ENCODE measurements around the gene ADGRA1. TPM values are rescaled to one million over a fixed set of nuclear protein-coding genes. Genes with fewer than 3 reads are reported as not detected.
"Not testable (repeated sequence)": the region's sequence is repeated elsewhere in the genome, so short reads cannot be mapped to it uniquely, and the experiment has no call there.

ADGRA1 gene
- total RNA-seq, 1 donor from 2014 or later: not detected

GRCh38 chr10:133150656-133151055 lies 62.9 kb downstream of the ADGRA1 start:
- ATAC-seq: no peak

GRCh38 chr10:133151071-133151470 lies 63.3 kb downstream of the ADGRA1 start:
- ATAC-seq: not testable (repeated sequence)

- no peak for ATAC-seq
Measured at GRCh38 chr10:133151543-133151972, 63.8 kb downstream of the ADGRA1 start.

- ATAC-seq: no peak
Measured at GRCh38 chr10:133154411-133154810, 66.7 kb downstream of the ADGRA1 start.

- ATAC-seq: no peak
Measured at GRCh38 chr10:133154996-133155778, 67.5 kb downstream of the ADGRA1 start.

- no peak for ATAC-seq
Measured at GRCh38 chr10:133156674-133157579, 69.2 kb downstream of the ADGRA1 start.

GRCh38 chr10:133157662-133158436 lies 70.1 kb downstream of the ADGRA1 start:
- no peak for ATAC-seq

- no peak for ATAC-seq
Measured at GRCh38 chr10:133158437-133158755, 70.7 kb downstream of the ADGRA1 start.

- peak; percentile 13 for ATAC-seq
Measured at GRCh38 chr10:133158756-133159610, 71.3 kb downstream of the ADGRA1 start.

- no peak for ATAC-seq
Measured at GRCh38 chr10:133159611-133159949, 71.9 kb downstream of the ADGRA1 start.

- peak; percentile 50 for ATAC-seq
Measured at GRCh38 chr10:133159950-133160825, 72.5 kb downstream of the ADGRA1 start, which contains the start of gene KNDC1. Gene KNDC1 (plus strand): TSS chr10:133160219. CDS start chr10:133160468, 249 bp downstream.

- no peak for ATAC-seq
Measured at GRCh38 chr10:133160826-133161471, 73.2 kb downstream of the ADGRA1 start.

GRCh38 chr10:133161486-133162109 lies 73.9 kb downstream of the ADGRA1 start:
- ATAC-seq: no peak

GRCh38 chr10:133162178-133162909 lies 74.6 kb downstream of the ADGRA1 start:
- peak; percentile 52 for ATAC-seq

- ATAC-seq: no peak
Measured at GRCh38 chr10:133162910-133163856, 75.5 kb downstream of the ADGRA1 start.

GRCh38 chr10:133163889-133164815 lies 76.4 kb downstream of the ADGRA1 start:
- no peak for ATAC-seq
